Measurements from ENCODE around the gene CLTRN. TPM values are rescaled to one million over a fixed set of nuclear protein-coding genes. Genes with fewer than 3 reads are reported as not detected.
A peak's percentile ranks its signal among the peaks of the same experiment; 100 is the strongest.

Gene CLTRN
- total and polyA plus RNA-seq, 2 of the 13 experiments (the other 11 are each of a cell fraction or from before 2014, with no cell fraction given), result 0.37 to 0.53 TPM

GRCh38 chrX:15674841-15675489 is 10.4 kb upstream of the CLTRN start (continued):
- TF ChIP-seq ZNF557 (CRISPR knock-in tag; IDR thresholded peaks at IDR 0.05) (0 out of 2 replicates have a peak, but pooled peaks have one; percentile 9), SMYD3 (CRISPR knock-in tag; IDR thresholded peaks at IDR 0.05) (no peak), ARHGAP35 (CRISPR knock-in tag; IDR thresholded peaks at IDR 0.05; ENCODE audit: borderline replicate concordance) (0 out of 2 replicates have a peak, but pooled peaks have one; percentile 47), ZMYM4 (CRISPR knock-in tag; IDR thresholded peaks at IDR 0.05) (peak; percentile 25), TBX2 (CRISPR knock-in tag; IDR thresholded peaks at IDR 0.05; ENCODE audit: borderline replicate concordance) (peak; percentile 41; the same call in 1 of the 2 replicates), MBD4 (IDR thresholded peaks at IDR 0.05; ENCODE audit: borderline replicate concordance, low read length) (no peak), ASH2L (IDR thresholded peaks at IDR 0.05; ENCODE audit: insufficient read length, low read depth, low read length) (peak; percentile 59), GATAD1 (CRISPR knock-in tag; IDR thresholded peaks at IDR 0.05) (peak; percentile 59), ZFY (CRISPR knock-in tag; IDR thresholded peaks at IDR 0.05) (peak; percentile 54), ZC3H13 (CRISPR knock-in tag; IDR thresholded peaks at IDR 0.05) (peak; percentile 44; the same call in 1 of the 2 replicates), ZNF501 (CRISPR knock-in tag; IDR thresholded peaks at IDR 0.05) (peak; percentile 59), KDM2A (CRISPR knock-in tag; IDR thresholded peaks at IDR 0.05; ENCODE audit: borderline replicate concordance, low read depth) (peak; percentile 62; the same call in 1 of the 2 replicates), HNF1A (IDR thresholded peaks at IDR 0.05; ENCODE audit: low read depth) (no peak), HNF1A (CRISPR knock-in tag; IDR thresholded peaks at IDR 0.05; ENCODE audit: borderline replicate concordance) (peak; percentile 39; the same call in 1 of the 2 replicates), ZSCAN29 (CRISPR knock-in tag; conservative IDR thresholded peaks at IDR 0.05) (0 out of 2 replicates have a peak, but pooled peaks have one; percentile 19), ZNF546 (CRISPR knock-in tag; conservative IDR thresholded peaks at IDR 0.05) (peak; percentile 29; the same call in 1 of the 2 replicates), ZNF564 (CRISPR knock-in tag; IDR thresholded peaks at IDR 0.05) (peak; percentile 24; the same call in 1 of the 2 replicates), ZNF776 (CRISPR knock-in tag; IDR thresholded peaks at IDR 0.05) (peak; percentile 40; the same call in 1 of the 2 replicates), ATF7 (IDR thresholded peaks at IDR 0.05) (no peak), ATF7 (CRISPR knock-in tag; IDR thresholded peaks at IDR 0.05) (peak; percentile 66; the same call in 1 of the 2 replicates), IRX3 (CRISPR knock-in tag; IDR thresholded peaks at IDR 0.05; ENCODE audit: borderline replicate concordance, low read depth) (no peak), ZNF766 (CRISPR knock-in tag; IDR thresholded peaks at IDR 0.05; ENCODE audit: borderline replicate concordance) (0 out of 2 replicates have a peak, but pooled peaks have one; percentile 26), PHF8 (CRISPR knock-in tag; IDR thresholded peaks at IDR 0.05) (peak; percentile 59; the same call in 1 of the 2 replicates)

Measured in HepG2 (cell line).